ENCODE measurements around the gene MT1X. TPM values are rescaled to one million over a fixed set of nuclear protein-coding genes. Genes with fewer than 3 reads are reported as not detected.

MT1X gene
- total and polyA plus RNA-seq, 2 of the 13 experiments (the other 11 are each of a cell fraction or from before 2014, with no cell fraction given), result 19.7 to 288 TPM

DNA sequence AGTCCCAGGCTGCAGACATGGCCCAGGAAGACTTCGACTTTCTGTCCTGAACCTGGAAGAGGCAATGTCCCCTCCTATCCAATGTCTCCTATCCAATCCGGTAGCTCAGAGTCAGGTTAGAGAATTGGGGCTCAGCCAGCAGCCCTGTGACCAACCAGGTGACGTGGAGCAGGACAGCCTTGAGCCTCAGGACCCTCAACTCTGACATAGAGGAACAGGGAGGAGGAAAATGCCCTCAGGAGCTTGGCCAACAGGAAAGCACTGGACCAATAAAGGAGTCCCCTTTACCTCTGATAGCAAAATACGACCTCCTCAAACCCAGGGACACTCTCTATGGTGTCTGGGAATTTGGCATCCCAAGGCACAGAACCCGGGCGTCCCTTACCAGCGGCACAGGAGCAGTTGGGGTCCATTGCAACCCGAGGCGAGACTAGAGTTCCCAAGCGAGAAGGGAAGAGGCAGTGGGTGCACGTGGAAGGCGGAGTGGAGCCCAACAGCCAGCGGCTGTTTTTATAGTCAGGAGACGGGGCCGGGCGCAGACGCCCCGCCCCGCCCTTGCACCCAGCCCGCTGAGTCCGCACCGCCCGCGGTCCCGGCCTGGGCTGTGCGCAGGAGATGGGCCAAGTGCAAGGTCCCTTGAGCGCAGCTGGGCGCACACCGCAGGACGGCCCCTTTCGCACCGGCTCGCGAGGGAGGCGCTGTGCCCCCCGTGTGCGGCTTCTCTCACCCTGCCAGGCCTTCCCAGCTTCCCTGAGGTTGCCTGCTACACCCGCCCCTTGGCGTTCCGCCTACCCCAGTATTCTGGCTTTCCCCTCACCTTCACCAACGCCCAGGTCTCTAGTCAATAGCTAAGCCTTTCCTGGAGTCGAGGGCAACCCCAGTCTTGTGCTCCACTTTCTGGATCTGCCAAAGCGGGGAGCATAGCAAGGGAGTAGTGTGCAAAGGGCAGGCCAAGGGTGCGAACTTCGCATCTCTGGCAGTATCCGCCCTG, 14.4 kb upstream of the MT1X start, which contains the start of gene MT1G (continued):
- TF ChIP-seq ZNF639 (CRISPR knock-in tag; conservative IDR thresholded peaks at IDR 0.05) (no peak), ZBTB25 (CRISPR knock-in tag; IDR thresholded peaks at IDR 0.05) (no peak), DNMT1 (CRISPR knock-in tag; IDR thresholded peaks at IDR 0.05) (peak; percentile 42; the same call in 1 of the 2 replicates), ADNP (CRISPR knock-in tag; IDR thresholded peaks at IDR 0.05) (no peak), ZNF451 (CRISPR knock-in tag; IDR thresholded peaks at IDR 0.05) (0 out of 2 replicates have a peak, but pooled peaks have one; percentile 83), HMGXB4 (CRISPR knock-in tag; IDR thresholded peaks at IDR 0.05; ENCODE audit: borderline replicate concordance in 1 of 2, low read depth in 1 of 2) (0 out of 4 replicates have a peak, but pooled peaks of 1 of the 2 experiments have one; percentile 41), GATAD1 (CRISPR knock-in tag; IDR thresholded peaks at IDR 0.05) (no peak), SCMH1 (CRISPR knock-in tag; IDR thresholded peaks at IDR 0.05; ENCODE audit: borderline replicate concordance) (no peak), ZNF703 (CRISPR knock-in tag; IDR thresholded peaks at IDR 0.05; ENCODE audit: borderline replicate concordance) (no peak), REPIN1 (CRISPR knock-in tag; IDR thresholded peaks at IDR 0.05; ENCODE audit: borderline replicate concordance, low read depth) (no peak; the same call in 1 of the 2 replicates), ZBTB46 (CRISPR knock-in tag; IDR thresholded peaks at IDR 0.05; ENCODE audit: borderline replicate concordance) (no peak), ZNF891 (CRISPR knock-in tag; IDR thresholded peaks at IDR 0.05) (no peak), XRCC5 (optimal IDR thresholded peaks at IDR 0.05; ENCODE audit: low read length) (peak; percentile 83)
- TF ChIP-seq, protein P1, sequence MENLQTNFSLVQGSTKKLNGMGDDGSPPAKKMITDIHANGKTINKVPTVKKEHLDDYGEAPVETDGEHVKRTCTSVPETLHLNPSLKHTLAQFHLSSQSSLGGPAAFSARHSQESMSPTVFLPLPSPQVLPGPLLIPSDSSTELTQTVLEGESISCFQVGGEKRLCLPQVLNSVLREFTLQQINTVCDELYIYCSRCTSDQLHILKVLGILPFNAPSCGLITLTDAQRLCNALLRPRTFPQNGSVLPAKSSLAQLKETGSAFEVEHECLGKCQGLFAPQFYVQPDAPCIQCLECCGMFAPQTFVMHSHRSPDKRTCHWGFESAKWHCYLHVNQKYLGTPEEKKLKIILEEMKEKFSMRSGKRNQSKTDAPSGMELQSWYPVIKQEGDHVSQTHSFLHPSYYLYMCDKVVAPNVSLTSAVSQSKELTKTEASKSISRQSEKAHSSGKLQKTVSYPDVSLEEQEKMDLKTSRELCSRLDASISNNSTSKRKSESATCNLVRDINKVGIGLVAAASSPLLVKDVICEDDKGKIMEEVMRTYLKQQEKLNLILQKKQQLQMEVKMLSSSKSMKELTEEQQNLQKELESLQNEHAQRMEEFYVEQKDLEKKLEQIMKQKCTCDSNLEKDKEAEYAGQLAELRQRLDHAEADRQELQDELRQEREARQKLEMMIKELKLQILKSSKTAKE (CRISPR knock-in tag; IDR thresholded peaks at IDR 0.05; ENCODE audit: borderline replicate concordance), result peak; percentile 61; the same call in 1 of the 2 replicates
- TF ChIP-seq, protein P2, sequence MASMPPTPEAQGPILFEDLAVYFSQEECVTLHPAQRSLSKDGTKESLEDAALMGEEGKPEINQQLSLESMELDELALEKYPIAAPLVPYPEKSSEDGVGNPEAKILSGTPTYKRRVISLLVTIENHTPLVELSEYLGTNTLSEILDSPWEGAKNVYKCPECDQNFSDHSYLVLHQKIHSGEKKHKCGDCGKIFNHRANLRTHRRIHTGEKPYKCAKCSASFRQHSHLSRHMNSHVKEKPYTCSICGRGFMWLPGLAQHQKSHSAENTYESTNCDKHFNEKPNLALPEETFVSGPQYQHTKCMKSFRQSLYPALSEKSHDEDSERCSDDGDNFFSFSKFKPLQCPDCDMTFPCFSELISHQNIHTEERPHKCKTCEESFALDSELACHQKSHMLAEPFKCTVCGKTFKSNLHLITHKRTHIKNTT (CRISPR knock-in tag; IDR thresholded peaks at IDR 0.05), result no peak

Data from HepG2 (cell line).